H9 (cell line): ENCODE data around the gene TPRN. TPM values are rescaled to one million over a fixed set of nuclear protein-coding genes. Genes with fewer than 3 reads are reported as not detected.

Experiments used
- DNase-seq: peaks from one replicate; pipeline ENCODE4 v3.0.0-alpha.2; 2017
- H2AFZ ChIP-seq: one replicate; pipeline ENCODE4 v1.6.1; 2013; ENCODE audit warnings: mild to moderate bottlenecking, low read length, control low read depth, moderate library complexity
- H2AK5ac ChIP-seq: 2 replicates; pipeline ENCODE4 v1.6.1; 2013; ENCODE audit warnings: low read length, control low read depth, mixed read lengths; ENCODE audit not compliant: insufficient read length
- H2BK120ac ChIP-seq: one replicate; pipeline ENCODE4 v1.6.1; 2013; ENCODE audit warnings: low read depth, mild to moderate bottlenecking, low read length, control low read depth, inconsistent platforms; ENCODE audit not compliant: poor library complexity, severe bottlenecking
- H2BK12ac ChIP-seq: 2 replicates; pipeline ENCODE4 v1.6.1; 2013; ENCODE audit warnings: low read length, control low read depth, mixed read lengths, low read depth; ENCODE audit not compliant: insufficient read length
- H2BK15ac ChIP-seq: 2 replicates; pipeline ENCODE4 v1.6.1; 2013; ENCODE audit warnings: low read depth, low read length, control low read depth
- H2BK20ac ChIP-seq: one replicate; pipeline ENCODE4 v1.6.1; 2013; ENCODE audit warnings: low read depth, mild to moderate bottlenecking, low read length, control low read depth, inconsistent platforms; ENCODE audit not compliant: poor library complexity, severe bottlenecking
- H2BK5ac ChIP-seq: 2 replicates; pipeline ENCODE4 v1.6.1; 2013; ENCODE audit warnings: low read length, control low read depth, mixed read lengths; ENCODE audit not compliant: insufficient read length
- H3K14ac ChIP-seq: 2 replicates; pipeline ENCODE4 v1.6.1; 2013; ENCODE audit warnings: low read length, control low read depth; ENCODE audit not compliant: insufficient read depth
- H3K18ac ChIP-seq: 2 replicates; pipeline ENCODE4 v1.6.1; 2013; ENCODE audit warnings: low read depth, mild to moderate bottlenecking, mixed read lengths, low read length, control low read depth; ENCODE audit not compliant: insufficient read length
- H3K23ac ChIP-seq: 2 replicates; pipeline ENCODE4 v1.6.1; 2013; ENCODE audit warnings: low read length, control low read depth, mixed read lengths, low read depth; ENCODE audit not compliant: insufficient read length
- H3K23me2 ChIP-seq: 2 replicates; pipeline ENCODE4 v1.6.1; 2013; ENCODE audit warnings: low read depth, mild to moderate bottlenecking, mixed read lengths, low read length, control low read depth; ENCODE audit not compliant: insufficient read length, poor library complexity, severe bottlenecking
- H3K27ac ChIP-seq: 2 replicates; pipeline ENCODE4 v1.5.1; 2013; ENCODE audit warnings: low read length, control low read depth, mixed read lengths, low read depth; ENCODE audit not compliant: insufficient read length
- H3K27me3 ChIP-seq: 2 replicates; pipeline ENCODE4 v1.6.1; 2013; ENCODE audit warnings: low read length, control low read depth, inconsistent platforms; ENCODE audit not compliant: insufficient read depth
- H3K4ac ChIP-seq: 2 replicates; pipeline ENCODE4 v1.6.1; 2013; ENCODE audit warnings: low read depth, mild to moderate bottlenecking, control low read depth, inconsistent platforms, low read length, moderate library complexity
- H3K4me1 ChIP-seq: 2 replicates; pipeline ENCODE4 v1.6.1; 2013; ENCODE audit warnings: low read length, control low read depth, inconsistent platforms; ENCODE audit not compliant: insufficient read depth
- H3K4me2 ChIP-seq: 2 replicates; pipeline ENCODE4 v1.6.1; 2013; ENCODE audit warnings: low read length, control low read depth, mixed read lengths; ENCODE audit not compliant: insufficient read length, insufficient read depth
- H3K56ac ChIP-seq: 2 replicates; pipeline ENCODE4 v1.6.1; 2013; ENCODE audit warnings: low read depth, mild to moderate bottlenecking, mixed read lengths, low read length, control low read depth; ENCODE audit not compliant: insufficient read length
- H3K79me1 ChIP-seq: 2 replicates; pipeline ENCODE4 v1.6.1; 2013; ENCODE audit warnings: low read depth, mild to moderate bottlenecking, moderate library complexity, low read length, control low read depth, inconsistent platforms; ENCODE audit not compliant: insufficient read depth, poor library complexity, severe bottlenecking
- H3K79me2 ChIP-seq: 2 replicates; pipeline ENCODE4 v1.6.1; 2013; ENCODE audit warnings: low read length, control low read depth, inconsistent platforms; ENCODE audit not compliant: insufficient read depth
- H3K9ac ChIP-seq: 2 replicates; pipeline ENCODE4 v1.6.1; 2013; ENCODE audit warnings: low read length, control low read depth, mixed read lengths; ENCODE audit not compliant: insufficient read length; ENCODE audit errors: extremely low read depth
- H3K9me3 ChIP-seq: one replicate; pipeline ENCODE4 v1.6.1; 2013; ENCODE audit warnings: low read depth, low read length, inconsistent platforms; ENCODE audit not compliant: control insufficient read depth
- H3T11ph ChIP-seq: one replicate; pipeline ENCODE4 v1.6.1; 2013; ENCODE audit warnings: mild to moderate bottlenecking, low read length, control low read depth, inconsistent platforms
- H4K20me1 ChIP-seq: one replicate; pipeline ENCODE4 v1.6.1; 2013; ENCODE audit not compliant: control insufficient read depth, insufficient read length, insufficient read depth
- H4K5ac ChIP-seq: 2 replicates; pipeline ENCODE4 v1.6.1; 2013; ENCODE audit warnings: low read depth, mild to moderate bottlenecking, mixed read lengths, low read length, control low read depth; ENCODE audit not compliant: insufficient read length
- H4K8ac ChIP-seq: replicated peaks from 2 replicates; pipeline ENCODE4 v1.6.1; 2013; ENCODE audit warnings: low read length, control low read depth, mixed read lengths, low read depth; ENCODE audit not compliant: insufficient read length
- H4K91ac ChIP-seq: 2 replicates; pipeline ENCODE4 v1.6.1; 2013; ENCODE audit warnings: low read depth, mild to moderate bottlenecking, moderate library complexity, mixed read lengths, low read length, control low read depth; ENCODE audit not compliant: insufficient read length
- H3K27ac Mint-ChIP-seq, 3 experiments: 2 replicates in 2 of 3; 3 replicates in 1 of 3; pipeline ENCODE4 v1.8.0; 2020 to 2021; ENCODE audit warnings: mixed read lengths in 3 of 3, mild to moderate bottlenecking in 1 of 3, moderate library complexity in 1 of 3
- H3K27me3 Mint-ChIP-seq: 2 replicates; pipeline ENCODE4 v1.8.0; 2021; ENCODE audit warnings: low read depth, mild to moderate bottlenecking, moderate library complexity, mixed read lengths
- H3K36me3 Mint-ChIP-seq, 3 experiments: 2 replicates in 2 of 3; 3 replicates in 1 of 3; pipeline ENCODE4 v1.8.0; 2020 to 2021; ENCODE audit warnings: low read depth in 3 of 3, mixed read lengths in 3 of 3; ENCODE audit not compliant: insufficient read depth in 1 of 3
- H3K4me1 Mint-ChIP-seq, 2 experiments: 2 replicates each; pipeline ENCODE4 v1.8.0; 2020; ENCODE audit warnings: mixed read lengths in 2 of 2
- H3K4me3 Mint-ChIP-seq, 2 experiments: 2 replicates in 1 of 2; 3 replicates in 1 of 2; pipeline ENCODE4 v1.8.0; 2020 to 2021; ENCODE audit warnings: mild to moderate bottlenecking in 2 of 2, mixed read lengths in 2 of 2, moderate library complexity in 1 of 2
- H3K9me3 Mint-ChIP-seq, 2 experiments: 2 replicates in 1 of 2; 3 replicates in 1 of 2; pipeline ENCODE4 v1.8.0; 2020; ENCODE audit warnings: mild to moderate bottlenecking in 2 of 2, mixed read lengths in 2 of 2, moderate library complexity in 1 of 2
- WGBS: extraction: QIAGEN DNeasy Blood & Tissue Kit; methylation state at CpG from one replicate; pipeline ENCODE4 v1.1.7; 2013; ENCODE audit warnings: missing lambda C conversion rate, low lambda C conversion rate, mixed read lengths; ENCODE audit not compliant: insufficient read length; ENCODE audit errors: extremely low coverage; 5-methylcytosine and 5-hydroxymethylcytosine counted together
- total RNA-seq: library from RNA; stranded (reverse); gene quantifications from 2 replicates; pipeline ENCODE4 v1.2.1, GENCODE V29; 2021
- TF ChIP-seq, protein P1 (sequence below): fragments of 200-600 bp; sonication (generic); conservative IDR thresholded peaks from 3 replicates; pipeline ENCODE4 v1.8.0; 2021; ENCODE audit warnings: antibody characterized with exemption, mild to moderate bottlenecking

Gene TPRN
- total RNA-seq, 1 experiment from 2014 or later: 30.7 TPM

- no peaks in the 10 kb centered on the region for H3K36me3 Mint-ChIP-seq
- peaks cover 84% of the 10 kb centered on the region for H3K27me3 Mint-ChIP-seq
- Histone ChIP-seq H3K23ac (no peak overlapping the region), H3K14ac (no peak overlapping the region), H4K5ac (no peak overlapping the region), H3K18ac (no peak overlapping the region), H3K27ac (no peak overlapping the region), H3K79me1 (no peaks in the 10 kb centered on the region), H2BK120ac (no peak overlapping the region), H3K4me2 (no peak overlapping the region), H4K91ac (no peak overlapping the region), H2AFZ (no peak overlapping the region), H2BK15ac (no peak overlapping the region), H3K56ac (no peak overlapping the region), H3K27me3 (peaks cover 32% of the 10 kb centered on the region; the same call in 1 of the 2 replicates), H2BK12ac (no peak overlapping the region), H3T11ph (no peak overlapping the region), H3K9me3 (no peaks in the 10 kb centered on the region), H2BK20ac (no peak overlapping the region), H4K20me1 (peaks cover 2% of the 10 kb centered on the region), H3K9ac (no peak overlapping the region), H2BK5ac (no peak overlapping the region), H4K8ac (no peak overlapping the region), H3K4me1 (no peaks in the 10 kb centered on the region), H3K79me2 (no peaks in the 10 kb centered on the region), H3K4ac (no peak overlapping the region), H3K23me2 (peaks cover 21% of the 10 kb centered on the region), H2AK5ac (no peak overlapping the region)
- DNase-seq: no peak
- WGBS: no CpG with 5 or more reads among the region's 4 CpGs
- no peak overlapping the region for H3K4me3 Mint-ChIP-seq
- peaks cover 0 to 11% of the 10 kb centered on the region in 2 experiments; a peak in 2 of 4 replicates for H3K4me1 Mint-ChIP-seq
- TF ChIP-seq, protein P1, sequence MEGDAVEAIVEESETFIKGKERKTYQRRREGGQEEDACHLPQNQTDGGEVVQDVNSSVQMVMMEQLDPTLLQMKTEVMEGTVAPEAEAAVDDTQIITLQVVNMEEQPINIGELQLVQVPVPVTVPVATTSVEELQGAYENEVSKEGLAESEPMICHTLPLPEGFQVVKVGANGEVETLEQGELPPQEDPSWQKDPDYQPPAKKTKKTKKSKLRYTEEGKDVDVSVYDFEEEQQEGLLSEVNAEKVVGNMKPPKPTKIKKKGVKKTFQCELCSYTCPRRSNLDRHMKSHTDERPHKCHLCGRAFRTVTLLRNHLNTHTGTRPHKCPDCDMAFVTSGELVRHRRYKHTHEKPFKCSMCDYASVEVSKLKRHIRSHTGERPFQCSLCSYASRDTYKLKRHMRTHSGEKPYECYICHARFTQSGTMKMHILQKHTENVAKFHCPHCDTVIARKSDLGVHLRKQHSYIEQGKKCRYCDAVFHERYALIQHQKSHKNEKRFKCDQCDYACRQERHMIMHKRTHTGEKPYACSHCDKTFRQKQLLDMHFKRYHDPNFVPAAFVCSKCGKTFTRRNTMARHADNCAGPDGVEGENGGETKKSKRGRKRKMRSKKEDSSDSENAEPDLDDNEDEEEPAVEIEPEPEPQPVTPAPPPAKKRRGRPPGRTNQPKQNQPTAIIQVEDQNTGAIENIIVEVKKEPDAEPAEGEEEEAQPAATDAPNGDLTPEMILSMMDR: no peak
- H3K27ac Mint-ChIP-seq: no peak overlapping the region
- H3K9me3 Mint-ChIP-seq: no peaks in the 10 kb centered on the region; a peak in 1 of 5 replicates
Observed at GRCh38 chr9:137158625-137159024, 41.9 kb downstream of the TPRN start.
